ENCODE measurements around the gene RINT1.
A peak's percentile ranks its signal among the peaks of the same experiment; 100 is the strongest.

The RINT1 gene

DNA sequence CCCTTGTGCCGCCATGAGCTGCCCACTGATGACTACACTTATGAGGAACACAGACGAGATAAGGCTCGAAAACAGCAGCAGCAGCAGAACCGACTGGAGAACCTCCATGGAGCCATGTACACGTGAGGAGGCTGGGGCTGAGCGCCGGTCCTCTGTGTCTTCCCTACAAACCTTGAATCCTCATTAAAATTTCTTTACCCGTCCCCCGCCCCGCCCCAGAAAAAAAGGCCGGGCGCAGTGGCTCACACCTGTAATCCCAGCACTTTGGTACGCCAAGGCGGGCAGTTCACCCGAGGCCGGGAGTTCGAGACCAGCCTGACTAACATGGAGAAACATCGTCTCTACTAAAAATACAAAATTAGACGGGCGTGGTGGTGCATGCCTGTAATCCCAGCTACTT lies 1.5 kb upstream of the RINT1 start:
- DNase-seq: no peak

DNA sequence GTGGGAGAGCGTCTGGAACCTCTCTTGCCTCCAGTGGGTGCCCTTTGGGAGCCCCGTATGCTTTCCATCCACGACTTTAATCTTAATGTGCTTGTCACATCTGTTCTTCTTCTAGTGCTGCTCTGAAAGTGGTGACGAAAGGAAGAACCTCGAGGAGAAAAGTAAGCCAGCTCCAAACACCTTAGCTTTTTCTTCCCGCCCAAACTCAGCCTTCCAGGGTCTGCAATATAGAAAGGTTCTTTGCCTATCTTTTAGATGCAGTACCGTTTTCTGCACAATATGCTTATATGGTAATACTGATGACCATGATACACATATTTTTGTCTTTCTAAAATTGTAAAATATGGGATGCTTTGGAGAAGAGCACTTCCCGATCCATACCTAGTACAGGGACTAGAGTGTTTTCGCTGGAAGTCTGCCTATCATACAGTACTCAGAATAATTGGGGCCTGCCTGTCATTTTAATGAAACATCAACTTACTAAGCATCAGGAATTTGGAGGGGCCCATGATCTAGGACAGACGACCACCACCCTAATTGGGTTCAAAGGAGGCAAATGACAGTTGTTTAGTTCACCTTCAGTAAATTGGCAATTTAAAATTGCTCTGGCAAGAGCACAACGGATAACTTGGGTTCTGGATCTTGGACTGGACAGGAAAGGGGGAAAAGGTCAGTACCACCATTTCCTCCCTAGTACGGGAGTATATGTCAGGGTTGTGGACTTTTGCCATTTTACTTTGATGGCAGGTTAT lies 884 bp downstream of the RINT1 start:
- DNase-seq: no peak

DNA sequence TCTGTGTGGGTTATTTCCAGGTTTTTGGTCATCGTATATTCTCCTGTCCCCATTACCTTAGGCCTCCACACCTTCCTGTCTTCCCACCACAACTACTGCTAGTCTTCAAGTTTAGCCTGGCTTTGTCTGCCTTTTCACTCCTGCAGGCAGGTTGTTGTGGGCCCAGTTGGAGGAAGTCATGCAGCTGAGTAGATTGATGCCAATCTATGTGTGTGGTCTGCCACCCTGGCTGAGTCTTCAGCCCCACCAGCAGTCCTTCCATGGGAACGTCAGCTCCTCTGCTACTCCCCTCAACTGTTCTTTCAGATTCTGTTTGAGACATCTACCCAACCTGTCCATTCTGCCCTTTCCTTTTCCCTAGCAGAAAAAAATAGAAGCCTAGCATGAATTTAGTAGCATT lies 6.3 kb downstream of the RINT1 start:
- no peak for DNase-seq

DNA sequence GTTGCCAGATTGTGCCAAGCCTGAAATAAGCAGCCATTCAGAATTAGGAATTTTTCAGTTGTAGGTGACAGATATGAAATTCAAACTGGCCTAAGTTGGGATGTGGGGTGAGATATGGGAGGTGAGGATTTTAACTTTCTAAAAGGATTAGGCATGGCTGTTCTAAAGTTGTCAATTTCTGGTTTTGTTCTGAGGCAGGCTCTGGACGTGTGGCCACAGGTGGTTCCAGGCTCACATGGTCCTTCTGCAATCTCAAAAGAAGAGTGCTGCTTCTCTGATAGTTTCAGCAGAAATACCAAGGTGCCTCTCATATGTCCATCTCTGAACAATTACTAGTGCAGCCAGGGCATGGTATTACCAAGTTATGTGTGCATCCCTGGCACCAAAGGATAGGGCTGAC lies 27.9 kb downstream of the RINT1 start:
- DNase-seq: no peak

DNA sequence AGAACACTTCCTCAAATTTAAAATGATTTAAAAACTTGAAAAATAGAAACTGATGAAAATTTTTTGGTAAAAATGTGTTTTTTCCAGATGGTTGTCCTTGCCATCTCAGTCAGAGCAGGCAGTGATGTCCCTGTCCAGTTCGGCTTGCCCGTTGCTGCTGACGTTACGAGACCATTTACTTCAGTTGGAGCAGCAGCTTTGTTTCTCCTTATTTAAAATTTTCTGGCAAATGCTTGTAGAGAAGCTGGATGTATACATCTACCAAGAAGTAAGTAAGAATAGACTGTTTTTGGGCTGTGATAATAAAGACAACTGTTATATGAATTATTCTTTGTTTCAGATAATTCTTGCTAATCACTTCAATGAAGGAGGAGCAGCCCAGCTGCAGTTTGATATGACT lies 33.2 kb downstream of the RINT1 start:
- DNase-seq: no peak

DNA sequence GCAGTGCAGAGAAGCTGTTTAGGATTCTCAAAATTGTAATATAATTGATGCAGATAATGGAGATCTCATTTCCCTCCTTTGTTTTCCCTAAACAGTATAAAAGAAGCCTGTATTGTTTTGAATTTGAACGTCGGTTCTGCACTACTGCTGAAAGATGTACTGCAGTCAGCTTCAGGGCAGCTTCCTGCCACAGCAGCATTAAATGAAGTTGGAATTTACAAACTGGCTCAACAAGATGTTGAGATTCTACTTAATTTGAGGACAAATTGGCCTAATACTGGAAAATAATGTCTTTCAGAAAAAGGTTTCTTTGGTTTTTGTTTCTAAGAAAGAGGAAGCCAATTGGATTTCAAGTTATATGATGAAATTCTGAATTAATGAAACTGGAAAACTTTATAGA lies 35.0 kb downstream of the RINT1 start:
- no peak for DNase-seq

DNA sequence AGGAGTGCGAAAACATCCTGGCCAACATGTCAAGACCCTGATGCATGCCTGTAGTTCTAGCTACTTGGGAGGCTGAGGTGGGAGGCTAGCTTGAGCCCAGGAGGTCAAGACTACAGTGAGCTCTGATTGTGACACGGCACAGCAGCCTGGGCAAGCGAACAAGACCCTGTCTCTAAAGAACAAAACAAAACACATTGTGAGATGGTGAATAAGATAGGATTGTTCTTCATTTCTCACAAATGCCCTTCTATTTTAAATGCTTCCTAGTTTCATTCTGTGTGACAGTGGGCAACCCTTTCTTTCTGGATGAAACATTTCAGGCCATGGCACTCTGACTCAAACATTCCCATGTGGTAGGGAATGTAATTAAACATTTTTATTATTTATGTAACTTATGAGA lies 35.8 kb downstream of the RINT1 start:
- DNase-seq: no peak

DNA sequence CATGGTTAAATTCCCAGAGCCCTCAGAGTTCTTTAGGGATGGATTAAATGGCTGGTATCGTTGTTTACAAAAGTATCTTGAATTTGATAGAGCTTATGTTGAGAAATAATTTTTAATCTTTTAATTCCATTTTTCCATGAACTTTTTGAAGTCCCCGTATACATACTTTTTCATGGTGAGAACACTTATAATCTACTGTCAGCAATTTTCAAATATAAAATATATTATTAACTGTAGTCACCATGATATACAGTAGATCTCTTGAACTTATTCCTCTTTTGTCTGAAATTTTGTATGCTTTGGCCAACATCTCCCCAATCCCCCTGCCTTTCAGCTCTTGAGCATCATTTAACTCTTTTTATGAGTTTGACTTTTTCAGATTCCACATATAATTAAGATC lies 39.9 kb downstream of the RINT1 start:
- no peak for DNase-seq

DNA sequence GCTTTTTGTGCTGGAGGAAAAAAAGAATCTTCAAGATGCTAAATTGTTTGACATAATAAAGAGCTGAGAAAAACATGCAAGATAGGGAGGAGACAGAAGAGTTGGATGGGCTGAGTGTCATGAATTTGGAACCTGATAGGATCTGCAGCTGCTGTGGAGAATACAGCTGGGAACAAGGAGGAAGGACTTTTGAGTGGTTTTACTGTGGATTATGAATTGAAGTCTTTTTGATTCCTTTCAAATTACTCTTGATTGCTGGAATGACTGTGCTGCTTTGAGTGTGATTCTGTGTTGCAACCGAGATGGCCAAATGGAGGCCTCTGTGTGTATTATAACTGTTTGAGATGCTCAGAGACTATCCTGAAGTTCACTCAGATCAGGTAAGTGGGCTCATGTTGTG lies 45.2 kb downstream of the RINT1 start:
- no peak for DNase-seq

DNA sequence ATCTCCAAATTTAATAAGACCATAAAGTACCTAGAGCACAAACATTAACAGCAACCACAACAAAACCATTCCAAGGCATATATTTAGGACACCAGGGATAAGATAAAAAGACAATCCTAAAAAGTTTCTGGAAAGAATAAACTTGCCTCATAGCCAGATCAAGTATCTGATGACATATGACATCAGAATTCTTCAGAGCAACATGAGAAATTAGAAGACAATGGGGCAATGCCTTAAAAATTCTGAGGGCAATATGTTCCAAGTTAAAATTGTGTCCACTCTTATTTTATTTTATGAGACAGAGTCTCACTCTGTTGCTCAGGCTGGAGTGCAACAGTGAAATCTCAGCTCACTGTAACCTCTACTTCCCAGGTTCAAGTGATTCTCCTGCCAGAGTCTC lies 46.5 kb downstream of the RINT1 start:
- DNase-seq: no peak

DNA sequence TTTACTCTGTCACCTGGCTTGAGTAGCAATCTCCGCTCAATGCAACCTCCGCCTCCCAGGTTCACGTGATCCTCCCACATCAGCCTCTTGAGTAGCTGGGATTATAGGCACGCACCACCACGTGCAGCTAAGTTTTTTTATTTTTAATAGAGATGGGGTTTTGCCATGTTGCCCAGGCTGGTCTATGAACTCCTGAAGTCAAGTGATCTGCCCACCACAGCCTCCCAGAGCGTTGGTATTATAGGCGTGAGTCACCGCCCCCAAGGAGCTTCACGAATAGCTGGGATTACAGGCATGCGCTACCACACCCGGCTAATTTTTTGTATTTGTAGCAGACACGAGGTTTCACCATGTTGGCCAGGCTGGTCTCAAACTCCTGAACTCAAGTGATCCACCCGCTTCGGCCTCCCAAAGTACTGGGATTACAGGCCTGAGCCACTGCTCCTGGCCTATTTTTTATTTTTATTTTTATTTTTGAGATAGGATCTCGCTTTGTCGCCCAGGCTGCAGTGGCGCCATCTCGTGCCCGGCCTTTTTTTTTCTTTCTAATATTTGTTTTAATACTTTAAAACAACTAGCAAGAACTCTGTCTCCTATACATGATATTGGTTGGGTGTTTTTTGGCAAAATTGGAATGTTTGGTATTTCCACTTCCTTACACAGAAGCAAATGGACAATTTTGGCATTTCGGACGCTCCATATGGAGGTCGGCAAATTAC lies 48.2 kb downstream of the RINT1 start:
- DNase-seq: no peak

DNA sequence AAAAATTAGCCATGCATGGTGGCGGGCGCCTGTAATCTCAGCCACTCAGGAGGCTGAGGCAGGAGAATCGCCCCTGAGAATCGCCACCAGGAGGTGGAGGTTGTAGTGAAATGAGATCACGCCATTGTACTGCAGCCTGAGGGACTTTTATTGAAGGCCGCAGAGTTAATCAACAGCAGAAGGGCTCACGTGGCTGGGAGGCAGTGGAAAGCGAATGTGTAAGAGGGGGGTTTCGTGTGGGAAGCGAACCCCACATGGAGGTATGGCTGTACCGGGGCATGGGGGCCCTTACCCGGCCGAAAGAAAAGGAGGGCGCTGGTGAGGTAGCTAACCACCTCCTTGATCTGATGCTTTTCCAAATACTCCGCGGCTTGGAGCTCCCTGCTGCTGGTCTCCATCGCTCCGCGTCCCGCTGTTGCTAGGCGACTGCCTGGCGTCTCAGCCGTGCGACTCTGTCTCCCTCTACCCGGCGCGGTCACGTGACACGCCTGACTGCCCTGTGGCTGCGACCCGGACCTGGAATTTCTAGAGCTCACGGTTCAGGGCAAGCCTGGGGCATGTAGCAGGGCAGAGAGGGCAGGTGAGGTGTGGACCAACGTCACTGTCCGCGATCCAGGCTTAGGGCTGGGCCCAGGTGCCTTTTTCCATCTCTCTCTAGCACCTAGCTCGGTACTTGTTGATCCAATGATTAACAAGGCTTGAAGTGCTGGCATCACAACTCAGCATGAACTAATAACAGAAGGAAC lies 49.2 kb downstream of the RINT1 start, which contains the start of gene EFCAB10:
EFCAB10 (minus strand) TSS at position 428 of the 746 bp plus-strand sequence; CDS start at position 398, 30 bp downstream.
- DNase-seq: peak; percentile 82

DNA sequence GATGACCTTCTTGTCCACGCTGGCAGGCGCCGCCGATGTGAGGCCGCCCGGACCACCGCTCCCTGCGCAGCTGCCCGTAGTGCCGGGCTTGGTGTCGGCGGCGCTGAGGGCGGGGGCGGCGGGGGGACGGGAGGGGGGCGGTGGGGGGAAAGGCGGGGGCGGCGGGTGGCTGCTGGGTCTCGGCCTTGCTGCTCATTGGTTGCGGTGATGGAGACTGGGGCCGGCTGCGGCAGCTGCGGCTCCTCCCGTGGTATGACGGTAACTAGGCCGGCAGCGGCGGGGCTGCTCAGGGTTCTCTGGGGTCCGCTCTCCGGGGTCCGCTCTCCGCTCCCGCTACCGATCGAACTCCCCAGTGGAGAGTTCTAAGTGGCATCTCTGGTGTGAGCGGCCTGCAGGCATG lies 51.1 kb downstream of the RINT1 start:
- DNase-seq: no peak

DNA sequence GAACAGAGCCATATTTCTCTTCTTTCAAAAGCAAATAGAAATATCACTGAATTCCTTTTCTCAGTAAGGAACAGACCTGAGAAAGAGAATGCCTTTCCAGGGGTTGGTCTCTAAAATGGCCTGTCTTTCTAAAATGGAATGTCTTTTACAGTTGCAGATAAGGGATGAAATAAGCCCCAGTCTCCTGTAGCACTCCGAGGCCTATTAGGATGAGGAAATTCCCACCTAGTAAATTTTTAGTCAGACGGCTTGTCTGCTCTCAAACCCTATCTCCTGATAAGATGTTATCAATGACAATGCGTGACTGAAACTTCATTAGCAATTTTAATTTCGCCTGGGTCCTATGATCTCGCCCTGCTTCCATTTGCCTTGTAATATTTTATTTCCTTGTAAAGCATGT lies 52.2 kb downstream of the RINT1 start:
- no peak for DNase-seq

DNA sequence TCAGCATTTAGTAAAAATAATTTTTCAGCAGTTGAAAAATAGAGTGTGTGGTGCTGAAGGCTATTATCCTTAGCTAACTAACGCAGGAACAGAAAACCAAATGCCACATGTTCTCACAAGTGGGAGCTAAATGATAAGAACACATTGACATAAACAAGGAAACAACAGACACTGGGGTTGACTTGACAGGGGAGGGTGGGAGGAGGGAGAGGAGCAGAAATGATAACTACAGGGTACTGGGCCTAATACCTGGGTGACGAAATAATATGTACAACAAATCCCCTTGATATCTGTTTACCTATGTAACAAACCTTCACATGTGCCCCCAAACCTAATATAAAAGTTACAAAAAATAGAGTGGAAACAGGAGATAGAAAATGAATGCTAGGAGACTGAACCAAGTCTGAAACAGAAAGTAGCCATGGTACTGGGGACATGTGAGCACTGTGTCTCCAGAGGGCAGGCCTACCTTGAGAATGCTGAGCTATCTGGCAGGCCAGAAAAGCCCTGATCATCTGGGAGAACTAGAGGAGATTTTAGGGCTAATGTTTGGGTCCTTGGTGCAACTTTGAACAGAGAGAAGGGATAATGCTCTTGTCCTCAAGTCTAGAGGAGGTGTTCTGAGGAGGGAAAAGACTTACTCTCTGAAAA lies 54.0 kb downstream of the RINT1 start:
- DNase-seq: no peak

DNA sequence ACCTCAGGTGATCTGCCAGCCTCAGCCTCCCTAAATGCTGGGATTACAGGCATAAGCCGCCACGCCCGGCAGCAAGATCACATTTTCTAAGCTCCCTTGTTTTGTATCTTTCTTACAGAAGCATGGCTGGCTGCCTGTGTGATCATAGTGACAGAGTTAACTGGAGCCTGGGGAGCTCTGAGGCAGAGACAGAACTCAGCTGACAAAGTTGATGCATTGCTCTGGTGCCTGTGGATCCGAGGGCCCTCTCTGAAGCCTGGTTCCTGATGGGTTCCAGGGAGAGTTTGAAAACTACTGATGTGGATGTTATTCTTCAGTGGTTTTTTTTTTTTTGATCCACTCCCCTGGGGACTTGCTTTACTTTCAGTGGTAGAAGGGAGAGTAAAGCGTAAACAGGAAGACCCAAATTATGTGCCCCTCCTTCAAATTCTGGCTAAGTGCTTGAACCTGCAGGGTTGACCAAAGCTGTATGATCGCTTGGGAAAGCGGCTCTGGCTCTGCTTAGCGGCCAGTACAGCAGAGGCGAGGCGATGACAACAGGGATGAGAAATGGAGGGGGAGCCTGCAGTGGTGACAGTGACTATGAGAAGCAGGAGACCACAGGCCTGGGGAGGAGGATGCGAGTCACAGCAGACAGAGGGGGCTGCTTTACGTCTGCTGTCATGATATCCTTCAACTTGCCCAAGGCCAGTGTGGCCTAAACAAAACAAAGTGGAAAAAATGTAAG lies 56.1 kb downstream of the RINT1 start:
- DNase-seq: no peak

DNA sequence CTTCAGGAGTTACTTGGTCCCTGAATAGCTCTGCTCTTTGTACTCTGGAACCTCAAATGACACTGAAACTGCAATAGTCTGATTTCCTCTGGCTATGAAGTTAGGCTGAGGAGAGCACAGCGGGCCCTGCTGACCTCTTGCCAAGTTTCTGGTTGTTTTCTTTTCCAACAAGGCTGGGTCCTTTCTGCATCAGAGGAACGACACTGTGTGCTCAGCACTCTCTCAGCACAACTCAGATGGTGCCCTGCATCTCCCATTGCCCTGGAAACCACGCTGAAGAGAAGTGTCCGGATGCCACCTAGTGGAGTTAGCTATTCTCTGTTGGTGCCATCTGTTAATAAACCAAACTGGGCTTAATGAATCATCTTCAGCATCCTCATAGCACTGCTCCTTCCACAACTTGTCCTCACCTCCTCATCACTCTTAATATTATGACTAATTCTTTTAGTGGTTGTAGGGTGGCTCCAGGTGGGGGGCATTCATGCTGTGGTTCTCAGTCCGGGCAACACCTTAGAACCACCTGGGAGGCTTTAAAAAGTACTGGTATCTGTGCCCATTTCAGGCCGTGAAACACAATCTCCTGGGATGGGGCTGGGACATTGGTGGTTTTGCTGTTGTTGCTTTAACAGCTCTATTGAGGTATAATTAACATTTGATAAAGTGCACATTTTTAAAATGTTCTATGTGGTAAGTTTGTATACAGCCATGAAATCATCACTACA lies 57.5 kb downstream of the RINT1 start:
- DNase-seq: peak; percentile 37

DNA sequence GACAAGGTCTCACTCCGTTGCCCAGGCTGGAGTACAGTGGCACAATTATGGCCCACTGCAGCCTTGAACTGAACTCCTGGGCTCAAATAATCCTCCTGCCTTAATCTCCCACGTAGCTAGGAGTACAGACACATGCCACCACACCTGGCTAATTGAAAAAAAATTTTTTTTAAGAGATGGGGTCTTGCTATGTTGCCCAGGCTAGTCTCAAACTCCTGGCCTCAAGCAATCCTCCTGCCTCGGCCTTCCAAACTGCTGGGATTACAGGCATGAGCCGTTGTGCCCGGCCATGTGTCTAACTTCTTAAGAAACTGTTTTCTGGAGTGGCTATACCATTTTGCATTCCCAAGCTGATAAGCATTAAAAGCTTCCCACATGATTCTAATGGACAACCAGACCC lies 58.8 kb downstream of the RINT1 start:
- no peak for DNase-seq

DNA sequence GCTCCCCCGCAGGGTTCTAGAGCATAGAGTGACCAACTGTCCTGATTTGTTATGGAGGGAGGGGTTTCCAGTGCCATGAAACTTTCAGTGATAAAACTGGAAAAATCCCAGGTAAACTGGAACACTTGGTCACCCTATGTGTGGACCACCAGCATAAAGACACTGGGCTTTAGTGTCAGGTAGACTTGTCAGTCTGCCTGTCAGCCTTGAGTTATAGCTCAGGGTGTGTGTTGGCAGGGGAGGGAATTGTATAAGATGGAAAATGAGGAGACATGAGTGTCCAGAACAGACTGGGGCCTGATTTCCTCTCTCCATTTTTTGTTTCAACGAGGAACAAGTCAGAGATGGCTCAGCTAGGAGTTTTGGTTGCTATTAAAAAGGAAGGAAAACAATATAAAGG lies 59.5 kb downstream of the RINT1 start:
- DNase-seq: no peak

DNA sequence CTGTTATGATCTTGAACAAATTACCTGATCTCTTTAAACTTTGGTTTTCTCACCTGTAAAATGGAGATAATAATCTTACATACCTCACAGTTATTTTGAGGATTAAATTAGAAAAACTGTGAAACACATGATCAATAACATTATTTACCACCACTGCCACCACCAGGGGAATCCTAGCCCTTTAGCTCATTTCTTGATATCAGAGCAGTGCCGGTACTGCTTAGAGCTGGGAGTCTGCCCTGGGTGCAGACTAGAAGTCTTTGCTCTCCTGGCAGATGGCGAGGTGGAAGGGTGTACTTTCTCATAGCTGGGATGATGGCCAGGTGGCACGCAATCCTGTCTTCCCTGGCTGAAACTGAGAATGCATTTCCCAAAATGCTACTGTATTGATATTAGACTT lies 62.0 kb downstream of the RINT1 start:
- DNase-seq: no peak

DNA sequence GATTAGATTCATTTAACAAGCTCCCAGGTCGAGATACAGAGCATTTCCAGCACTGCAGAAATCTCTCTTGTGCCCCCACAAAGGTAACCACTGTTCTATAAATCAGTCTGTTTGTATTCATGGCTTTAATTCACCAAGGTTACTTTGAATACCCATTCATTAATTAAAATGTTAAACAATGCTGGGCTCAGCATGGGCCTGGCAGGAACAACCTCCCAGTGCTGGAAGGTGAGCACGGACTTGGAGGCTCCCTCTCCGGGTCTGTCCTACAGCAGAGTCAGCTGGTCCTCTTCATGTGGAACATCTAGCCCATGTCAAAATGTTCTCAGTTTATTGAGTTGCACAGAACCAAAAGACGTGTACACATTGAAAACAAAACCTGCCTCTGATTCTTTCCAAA lies 64.9 kb downstream of the RINT1 start:
- no peak for DNase-seq

Data from right kidney (tissue), 1 donor.